ENCODE data around the gene USP38. TPM values are rescaled to one million over a fixed set of nuclear protein-coding genes. Genes with fewer than 3 reads are reported as not detected.
"Not testable (repeated sequence)": the region's sequence is repeated elsewhere in the genome, so short reads cannot be mapped to it uniquely, and the experiment has no call there.

USP38 gene
- total RNA-seq, 1 donor from 2014 or later: 11.4 TPM

DNA sequence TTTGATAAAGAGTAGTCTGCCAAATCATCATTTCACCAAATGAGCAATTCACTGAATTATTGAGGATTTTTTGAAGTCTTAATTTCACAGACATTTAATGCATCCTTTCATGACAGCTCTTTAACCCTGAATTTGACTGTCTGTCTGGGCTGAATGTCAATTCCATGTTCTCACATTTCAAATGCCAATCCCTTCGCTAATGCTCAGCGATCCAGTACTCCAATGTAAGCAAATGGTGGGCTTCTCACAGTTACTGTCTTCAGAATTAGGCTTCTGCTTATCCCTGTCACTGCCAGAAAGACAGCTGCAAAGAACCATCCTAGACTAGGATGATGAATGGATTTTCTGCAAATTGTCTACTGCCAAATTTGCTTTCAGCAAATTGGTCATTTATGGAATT lies 36.2 kb upstream of the USP38 start:
- Histone ChIP-seq H3K4me1 (no peaks in the 10 kb centered on the region), H3K36me3 (peaks cover 6% of the 10 kb centered on the region), H3F3A (ENCODE audit: low read depth) (no peaks in the 10 kb centered on the region), H3K4me2 (no peak overlapping the region), H3K27me3 (no peaks in the 10 kb centered on the region), H3K4me3 (no peak overlapping the region), H3K79me2 (ENCODE audit: low read depth) (no peaks in the 10 kb centered on the region), H2AFZ (replicated peaks) (no peak overlapping the region), H3K9ac (no peak overlapping the region), H3K9me3 (ENCODE audit: low read depth) (peaks cover 7% of the 10 kb centered on the region), H3K27ac (no peak overlapping the region), H4K20me1 (ENCODE audit: low read depth) (no peaks in the 10 kb centered on the region)
- H3K4me3 Mint-ChIP-seq: no peak overlapping the region
- TF ChIP-seq, protein P1, sequence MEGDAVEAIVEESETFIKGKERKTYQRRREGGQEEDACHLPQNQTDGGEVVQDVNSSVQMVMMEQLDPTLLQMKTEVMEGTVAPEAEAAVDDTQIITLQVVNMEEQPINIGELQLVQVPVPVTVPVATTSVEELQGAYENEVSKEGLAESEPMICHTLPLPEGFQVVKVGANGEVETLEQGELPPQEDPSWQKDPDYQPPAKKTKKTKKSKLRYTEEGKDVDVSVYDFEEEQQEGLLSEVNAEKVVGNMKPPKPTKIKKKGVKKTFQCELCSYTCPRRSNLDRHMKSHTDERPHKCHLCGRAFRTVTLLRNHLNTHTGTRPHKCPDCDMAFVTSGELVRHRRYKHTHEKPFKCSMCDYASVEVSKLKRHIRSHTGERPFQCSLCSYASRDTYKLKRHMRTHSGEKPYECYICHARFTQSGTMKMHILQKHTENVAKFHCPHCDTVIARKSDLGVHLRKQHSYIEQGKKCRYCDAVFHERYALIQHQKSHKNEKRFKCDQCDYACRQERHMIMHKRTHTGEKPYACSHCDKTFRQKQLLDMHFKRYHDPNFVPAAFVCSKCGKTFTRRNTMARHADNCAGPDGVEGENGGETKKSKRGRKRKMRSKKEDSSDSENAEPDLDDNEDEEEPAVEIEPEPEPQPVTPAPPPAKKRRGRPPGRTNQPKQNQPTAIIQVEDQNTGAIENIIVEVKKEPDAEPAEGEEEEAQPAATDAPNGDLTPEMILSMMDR (IDR thresholded peaks at IDR 0.05): no peak
- TF ChIP-seq EZH2 (IDR thresholded peaks at IDR 0.05) (no peak), EZH2phosphoT487 (IDR thresholded peaks at IDR 0.05) (no peak)
- no peaks in the 10 kb centered on the region for H3K27me3 Mint-ChIP-seq (ENCODE audit: insufficient read depth, low read depth)
- H3K36me3 Mint-ChIP-seq: peaks cover 3% of the 10 kb centered on the region
- DNase-seq (ENCODE audit: low spot score): no peak
- no peak overlapping the region for H3K27ac Mint-ChIP-seq
- H3K9me3 Mint-ChIP-seq: peaks cover 42% of the 10 kb centered on the region
- no peaks in the 10 kb centered on the region for H3K4me1 Mint-ChIP-seq

DNA sequence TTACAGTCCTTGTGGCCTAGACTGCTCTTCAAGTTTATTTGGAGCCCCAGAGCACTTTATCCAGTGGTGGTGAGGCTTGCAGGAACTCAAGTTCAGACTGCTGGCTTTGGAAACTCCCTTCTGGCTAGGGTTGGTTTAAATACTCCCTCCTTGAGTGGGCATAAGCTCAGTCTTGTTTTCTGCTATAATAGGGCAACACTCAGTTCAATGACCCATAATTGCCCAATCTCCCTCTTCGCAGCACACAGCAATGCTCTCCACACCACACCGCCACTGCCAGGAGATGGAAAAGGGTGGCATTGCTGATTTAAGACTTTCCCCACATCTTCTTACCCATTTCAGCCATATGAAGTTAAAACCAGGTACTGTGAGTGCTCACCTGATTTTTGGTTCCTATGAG lies 27.9 kb upstream of the USP38 start:
- no peak overlapping the region for H3K4me2 ChIP-seq
- no peak for DNase-seq (ENCODE audit: low spot score)
- no peaks in the 10 kb centered on the region for H3F3A ChIP-seq (ENCODE audit: low read depth)
- H3K4me3 Mint-ChIP-seq: no peak overlapping the region
- H3K36me3 ChIP-seq: peaks cover 6% of the 10 kb centered on the region
- H3K36me3 Mint-ChIP-seq: peaks cover 16% of the 10 kb centered on the region
- no peak overlapping the region for H3K27ac ChIP-seq
- TF ChIP-seq EZH2 (IDR thresholded peaks at IDR 0.05) (no peak), EZH2phosphoT487 (IDR thresholded peaks at IDR 0.05) (no peak)
- TF ChIP-seq, protein P1 (IDR thresholded peaks at IDR 0.05): no peak
- peaks cover 28% of the 10 kb centered on the region for H3K9me3 Mint-ChIP-seq
- no peaks in the 10 kb centered on the region for H3K4me1 Mint-ChIP-seq
- peaks cover 15% of the 10 kb centered on the region for H3K9me3 ChIP-seq (ENCODE audit: low read depth)
- H3K9ac ChIP-seq: no peak overlapping the region
- H3K4me1 ChIP-seq: no peaks in the 10 kb centered on the region
- no peak overlapping the region for H3K27ac Mint-ChIP-seq
- H3K27me3 Mint-ChIP-seq (ENCODE audit: insufficient read depth, low read depth): no peaks in the 10 kb centered on the region
- no peak overlapping the region for H3K4me3 ChIP-seq
- H2AFZ ChIP-seq (replicated peaks): no peak overlapping the region
- no peaks in the 10 kb centered on the region for H3K79me2 ChIP-seq (ENCODE audit: low read depth)
- no peaks in the 10 kb centered on the region for H3K27me3 ChIP-seq
- H4K20me1 ChIP-seq (ENCODE audit: low read depth): no peaks in the 10 kb centered on the region

DNA sequence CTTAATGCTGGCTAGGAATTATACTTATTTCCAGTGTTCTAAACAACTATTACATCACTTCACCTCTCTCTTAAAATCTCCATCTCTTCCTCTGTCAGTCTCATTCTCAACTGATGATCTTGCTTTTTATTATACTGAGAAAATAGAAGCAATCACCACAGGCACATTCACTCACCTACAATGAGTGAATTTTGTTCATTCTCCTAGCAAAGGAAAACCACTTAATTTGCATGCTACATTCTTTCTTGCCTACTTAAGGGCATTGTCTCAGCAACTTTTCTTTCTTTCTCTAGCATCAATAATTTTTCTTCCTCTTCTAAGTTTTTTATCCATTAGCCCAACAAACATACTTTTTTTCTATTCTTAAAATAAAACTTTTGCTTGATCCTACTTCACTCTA lies 21.1 kb upstream of the USP38 start:
- Histone ChIP-seq H3K36me3 (no peaks in the 10 kb centered on the region), H2AFZ (replicated peaks) (no peak overlapping the region), H3F3A (ENCODE audit: low read depth) (no peaks in the 10 kb centered on the region), H3K27ac (no peak overlapping the region), H3K79me2 (ENCODE audit: low read depth) (no peaks in the 10 kb centered on the region), H3K4me2 (no peak overlapping the region), H3K4me1 (no peaks in the 10 kb centered on the region), H3K4me3 (no peak overlapping the region), H4K20me1 (ENCODE audit: low read depth) (no peaks in the 10 kb centered on the region), H3K9me3 (ENCODE audit: low read depth) (peaks cover 6% of the 10 kb centered on the region), H3K27me3 (no peaks in the 10 kb centered on the region), H3K9ac (no peak overlapping the region)
- TF ChIP-seq EZH2phosphoT487 (IDR thresholded peaks at IDR 0.05): no peak
- no peak for TF ChIP-seq EZH2 (IDR thresholded peaks at IDR 0.05)
- Mint-ChIP-seq H3K9me3 (peaks cover 16% of the 10 kb centered on the region), H3K36me3 (no peaks in the 10 kb centered on the region), H3K27me3 (ENCODE audit: insufficient read depth, low read depth) (no peaks in the 10 kb centered on the region), H3K4me1 (no peaks in the 10 kb centered on the region), H3K4me3 (no peak overlapping the region), H3K27ac (no peak overlapping the region)
- no peak for DNase-seq (ENCODE audit: low spot score)

DNA sequence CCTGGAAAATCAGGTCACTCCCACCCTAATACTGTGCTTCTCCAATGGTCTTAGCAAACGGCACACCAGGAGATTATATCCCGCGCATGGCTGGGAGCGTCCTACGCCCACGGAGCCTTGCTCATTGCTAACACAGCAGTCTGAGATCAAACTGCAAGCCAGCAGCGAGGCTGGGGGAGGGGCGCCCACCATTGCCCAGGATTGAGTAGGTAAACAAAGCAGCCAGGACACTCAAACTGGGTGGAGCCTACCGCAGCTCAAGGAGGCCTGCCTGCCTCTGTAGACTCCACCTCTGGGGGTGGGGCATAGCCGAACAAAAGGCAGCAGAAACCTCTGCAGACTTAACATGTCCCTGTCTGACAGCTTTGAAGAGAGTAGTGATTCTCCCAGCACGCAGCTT lies 18.0 kb upstream of the USP38 start:
- not testable (repeated sequence) for H3F3A ChIP-seq (ENCODE audit: low read depth); H3K9me3 ChIP-seq (ENCODE audit: low read depth); H3K4me1 Mint-ChIP-seq; H3K36me3 ChIP-seq; H4K20me1 ChIP-seq (ENCODE audit: low read depth); DNase-seq (ENCODE audit: low spot score); H3K27me3 ChIP-seq; H3K36me3 Mint-ChIP-seq; H2AFZ ChIP-seq (replicated peaks); H3K79me2 ChIP-seq (ENCODE audit: low read depth); H3K27ac Mint-ChIP-seq; H3K27ac ChIP-seq; H3K4me1 ChIP-seq; H3K4me2 ChIP-seq; H3K27me3 Mint-ChIP-seq (ENCODE audit: insufficient read depth, low read depth); H3K4me3 ChIP-seq; H3K4me3 Mint-ChIP-seq; H3K9ac ChIP-seq
- H3K9me3 Mint-ChIP-seq: peaks cover 26% of the 10 kb centered on the region
